IgD-negative memory B cell (primary cell): Measurements from ENCODE around the gene CD1D. TPM values are rescaled to one million over a fixed set of nuclear protein-coding genes. Genes with fewer than 3 reads are reported as not detected.
"Not testable (repeated sequence)": the region's sequence is repeated elsewhere in the genome, so short reads cannot be mapped to it uniquely, and the experiment has no call there.

Experiments
- H3K27ac Mint-ChIP-seq, 3 donors: one replicate each; pipeline ENCODE4 v1.8.0; 2020 to 2022; ENCODE audit warnings: mild to moderate bottlenecking in 3 of 3, mixed read lengths in 3 of 3, moderate library complexity in 1 of 3
- H3K27me3 Mint-ChIP-seq: one replicate; pipeline ENCODE4 v1.8.0; 2021; ENCODE audit warnings: mixed read lengths
- H3K36me3 Mint-ChIP-seq: one replicate; pipeline ENCODE4 v1.8.0; 2020; ENCODE audit warnings: mild to moderate bottlenecking, mixed read lengths
- H3K4me1 Mint-ChIP-seq, 3 donors: one replicate each; pipeline ENCODE4 v1.8.0; 2020 to 2022; ENCODE audit warnings: mixed read lengths in 3 of 3, mild to moderate bottlenecking in 1 of 3
- H3K4me3 Mint-ChIP-seq, 4 donors: one replicate each; pipeline ENCODE4 v1.8.0; 2020 to 2022; ENCODE audit warnings: mild to moderate bottlenecking in 4 of 4, mixed read lengths in 4 of 4, moderate library complexity in 3 of 4
- H3K9me3 Mint-ChIP-seq, 3 donors: one replicate each; pipeline ENCODE4 v1.8.0; 2020 to 2021; ENCODE audit warnings: mixed read lengths in 3 of 3, mild to moderate bottlenecking in 1 of 3
- polyA plus RNA-seq: library from polyadenylated mRNA; unstranded; fragments of 300-500 nt; fragmentation: Illumina TruSeq; gene quantifications from one replicate; pipeline ENCODE4 v1.2.3, GENCODE V29; 2021

The CD1D gene
- polyA plus RNA-seq, 1 donor from 2014 or later = 20.5 TPM

DNA sequence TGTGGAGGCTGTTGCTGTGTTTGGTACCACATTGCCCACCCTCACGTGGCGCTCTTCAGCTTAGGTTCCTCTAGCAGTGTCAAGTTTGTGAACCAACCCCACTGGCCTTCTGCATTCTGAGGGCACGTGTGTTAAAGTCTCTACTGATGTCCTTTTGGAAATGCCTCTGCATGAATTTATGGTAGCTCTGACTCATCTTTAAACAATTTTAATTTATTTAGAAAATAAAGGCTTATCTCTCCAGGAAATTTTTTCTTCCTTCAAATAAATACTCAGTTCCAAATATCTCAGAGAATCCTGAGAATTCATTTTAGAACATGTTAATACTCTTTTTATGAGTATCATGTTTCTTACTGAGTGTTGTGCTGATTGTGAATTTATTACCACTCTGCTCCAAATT, 5.5 kb downstream of the CD1D start:
- no peak overlapping the region for H3K4me3 Mint-ChIP-seq
- H3K27me3 Mint-ChIP-seq = peaks cover 1% of the 10 kb centered on the region
- peaks cover 6% of the 10 kb centered on the region for H3K36me3 Mint-ChIP-seq
- no peaks in the 10 kb centered on the region for H3K9me3 Mint-ChIP-seq
- peaks cover 0 to 22% (median 15%) of the 10 kb centered on the region in 3 donors for H3K4me1 Mint-ChIP-seq
- H3K27ac Mint-ChIP-seq = no peak overlapping the region

DNA sequence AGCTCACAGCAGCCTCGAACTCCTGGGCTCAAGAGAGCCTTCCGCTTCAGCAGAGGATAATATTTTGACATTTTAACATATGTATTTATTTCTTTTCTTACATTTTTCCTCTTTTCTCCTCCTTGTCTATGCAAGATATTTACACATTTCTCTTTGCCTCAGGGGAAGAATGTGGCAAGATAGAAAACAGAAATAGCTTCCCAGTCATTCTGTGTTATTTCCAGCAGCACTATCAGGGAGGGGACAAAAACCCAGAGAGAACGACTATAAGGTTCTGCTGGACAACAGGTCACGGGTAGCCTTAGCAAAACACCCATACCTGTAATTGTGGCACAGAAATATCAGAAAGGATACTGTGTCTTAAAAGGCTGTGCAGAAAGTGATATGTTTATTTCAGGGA, 7.9 kb downstream of the CD1D start:
- no peak overlapping the region for H3K27ac Mint-ChIP-seq
- H3K4me1 Mint-ChIP-seq = peaks cover 0 to 8% (median 6%) of the 10 kb centered on the region in 3 donors
- H3K9me3 Mint-ChIP-seq = peaks cover 0 to 4% (median 2%) of the 10 kb centered on the region in 3 donors
- H3K4me3 Mint-ChIP-seq = no peak overlapping the region
- H3K27me3 Mint-ChIP-seq = peaks cover 3% of the 10 kb centered on the region
- peaks cover 6% of the 10 kb centered on the region for H3K36me3 Mint-ChIP-seq

DNA sequence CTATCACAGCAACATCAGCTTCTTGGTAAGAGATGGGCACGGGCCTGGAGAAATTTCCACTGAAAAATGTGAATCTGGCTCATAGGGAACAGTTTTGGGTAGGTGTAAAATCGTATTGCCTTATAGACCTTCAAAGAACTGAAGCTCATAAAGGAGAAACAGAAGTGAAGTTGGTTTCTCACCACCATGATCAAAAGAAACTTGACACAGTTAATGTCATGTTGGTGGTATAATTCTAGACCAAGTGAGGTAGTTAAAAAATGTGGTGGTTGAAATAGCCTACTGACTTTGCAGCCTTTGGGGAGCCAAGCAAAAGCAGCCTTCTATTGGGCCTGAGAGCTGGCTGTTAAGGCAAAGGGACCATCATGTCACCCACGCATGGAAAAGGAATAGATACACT, 8.9 kb downstream of the CD1D start:
- peaks cover 0 to 5% (median 5%) of the 10 kb centered on the region in 3 donors for H3K4me1 Mint-ChIP-seq
- no peak overlapping the region for H3K4me3 Mint-ChIP-seq
- H3K36me3 Mint-ChIP-seq = peaks cover 4% of the 10 kb centered on the region
- H3K27me3 Mint-ChIP-seq = peaks cover 3% of the 10 kb centered on the region
- peaks cover 0 to 4% (median 4%) of the 10 kb centered on the region in 3 donors for H3K9me3 Mint-ChIP-seq
- H3K27ac Mint-ChIP-seq = no peak overlapping the region

DNA sequence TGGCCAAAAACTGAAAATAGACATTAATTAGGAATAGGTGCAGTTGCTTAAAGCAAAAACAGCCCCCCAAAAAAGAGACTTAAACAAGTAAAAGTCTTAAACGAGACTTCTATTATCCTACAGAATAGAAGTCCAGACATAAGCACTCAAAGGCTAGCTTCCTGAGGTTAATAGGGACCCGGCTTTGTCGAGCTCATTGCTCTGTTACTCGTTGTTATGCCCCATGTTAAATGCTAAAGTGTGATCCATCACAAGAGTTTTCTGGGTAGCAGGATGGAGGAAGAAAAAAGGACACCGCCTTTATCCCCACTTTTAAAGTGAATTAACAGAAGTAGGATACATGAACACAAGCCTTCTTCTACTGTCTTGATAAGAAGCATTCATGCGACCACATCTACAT, 10.6 kb downstream of the CD1D start:
- Mint-ChIP-seq H3K27me3 (peaks cover 3% of the 10 kb centered on the region), H3K4me3 (no peak overlapping the region), H3K9me3 (peaks cover 0 to 4% (median 4%) of the 10 kb centered on the region in 3 donors), H3K36me3 (peaks cover 1% of the 10 kb centered on the region), H3K27ac (no peak overlapping the region), H3K4me1 (peaks cover 0 to 3% (median 2%) of the 10 kb centered on the region in 3 donors)

DNA sequence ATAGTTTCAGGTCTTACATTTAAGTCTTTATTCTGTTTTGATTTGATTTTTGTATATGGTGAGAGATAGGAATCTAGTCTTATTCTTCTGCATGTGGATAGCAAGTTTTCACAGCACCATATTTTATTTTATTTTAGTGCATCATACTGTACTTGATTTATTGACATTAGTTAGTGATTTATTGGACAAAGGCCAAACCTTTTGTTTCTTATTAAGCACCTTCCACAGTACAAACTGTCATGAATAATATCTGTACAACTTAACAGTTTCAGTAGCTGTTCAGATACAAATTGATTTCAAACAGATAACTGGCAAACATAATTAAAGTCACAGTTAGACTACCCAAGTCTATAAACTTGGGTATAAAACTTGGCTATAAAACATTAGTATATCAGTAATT, 15.8 kb downstream of the CD1D start:
- peaks cover 2 to 5% (median 4%) of the 10 kb centered on the region in 3 donors for H3K4me1 Mint-ChIP-seq
- H3K4me3 Mint-ChIP-seq = no peak overlapping the region
- peaks cover 2% of the 10 kb centered on the region for H3K27me3 Mint-ChIP-seq
- H3K27ac Mint-ChIP-seq = no peak overlapping the region
- H3K9me3 Mint-ChIP-seq = peaks cover 0 to 4% (median 4%) of the 10 kb centered on the region in 3 donors
- H3K36me3 Mint-ChIP-seq = no peaks in the 10 kb centered on the region

DNA sequence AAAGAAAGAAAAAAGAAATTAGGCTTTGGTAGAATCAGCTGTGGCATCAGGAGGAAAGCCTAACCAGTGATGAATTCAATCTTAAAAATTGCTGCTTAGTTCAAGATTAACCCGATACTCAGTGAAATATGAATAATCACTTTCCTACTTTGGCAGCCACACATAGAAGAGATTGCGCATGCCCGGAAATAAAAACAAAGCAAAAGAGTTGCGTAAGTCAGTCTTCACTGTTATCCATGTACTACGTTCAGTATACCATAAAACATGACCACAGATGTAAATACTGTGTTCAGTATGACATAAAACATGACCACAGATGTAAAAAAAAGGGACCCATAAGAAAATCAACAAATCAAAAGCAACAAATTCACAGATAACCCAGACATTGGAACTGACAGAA, 19.2 kb downstream of the CD1D start:
- Mint-ChIP-seq H3K27me3 (no peaks in the 10 kb centered on the region), H3K27ac (no peak overlapping the region), H3K4me1 (peaks cover 6 to 17% (median 14%) of the 10 kb centered on the region in 3 donors), H3K9me3 (no peaks in the 10 kb centered on the region), H3K4me3 (no peak overlapping the region), H3K36me3 (no peaks in the 10 kb centered on the region)

DNA sequence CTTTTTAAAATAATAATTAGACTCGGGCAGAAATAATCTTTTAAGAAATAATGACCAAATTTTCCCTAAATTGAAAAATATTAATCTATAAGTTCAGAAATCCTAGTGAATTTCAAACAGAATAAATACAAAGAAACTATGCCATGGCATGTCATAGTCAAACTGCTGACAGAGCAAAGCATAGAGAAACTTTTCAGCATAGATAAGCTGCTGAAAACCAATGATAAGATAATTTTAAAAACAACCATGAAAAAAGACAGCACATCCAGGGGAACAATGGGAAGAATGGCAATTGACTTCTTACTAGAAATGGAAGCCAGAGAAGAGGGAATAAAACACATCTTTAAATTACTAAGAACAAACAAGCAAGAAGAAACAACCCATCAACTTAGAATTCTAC, 19.8 kb downstream of the CD1D start:
- Mint-ChIP-seq H3K27me3 (no peaks in the 10 kb centered on the region), H3K9me3 (no peaks in the 10 kb centered on the region), H3K4me3 (no peak overlapping the region), H3K36me3 (no peaks in the 10 kb centered on the region), H3K27ac (no peak overlapping the region), H3K4me1 (peaks cover 6 to 17% (median 16%) of the 10 kb centered on the region in 3 donors)

DNA sequence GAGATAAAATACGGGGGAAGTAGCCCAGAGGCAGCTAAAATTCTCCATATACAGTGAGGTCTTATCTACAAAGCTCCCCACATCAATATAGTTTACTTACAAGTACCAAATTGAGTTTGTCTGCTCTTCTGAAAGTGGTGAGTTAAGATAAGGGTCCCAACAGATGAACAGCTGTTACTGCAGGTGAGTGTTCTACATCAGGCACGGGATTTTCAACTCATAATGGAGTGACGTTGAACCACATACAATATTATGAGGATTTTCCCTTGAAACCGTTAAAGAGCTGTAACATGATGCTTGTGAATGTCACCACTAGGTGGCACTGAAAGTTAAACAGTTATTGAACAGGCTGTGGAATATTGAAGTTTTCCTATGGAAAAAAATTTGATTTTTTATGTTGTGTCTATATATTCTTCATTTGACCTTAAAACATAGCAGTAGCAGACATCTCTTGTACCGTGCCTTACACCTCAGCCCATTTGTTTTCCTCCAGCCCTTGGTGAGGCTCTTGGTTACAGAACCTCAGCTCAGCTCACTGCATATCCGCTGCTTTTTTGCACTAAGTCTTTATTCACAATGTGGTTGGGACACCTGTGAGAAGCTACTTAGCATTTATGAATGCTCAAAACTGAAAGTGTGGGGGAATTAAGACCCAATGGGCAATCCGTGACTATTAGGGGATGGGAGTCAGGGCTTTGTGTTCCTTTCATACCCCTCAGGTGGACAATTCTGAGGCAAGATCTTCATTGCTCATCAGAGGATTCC, 23.2 kb downstream of the CD1D start:
- Mint-ChIP-seq H3K36me3 (no peaks in the 10 kb centered on the region), H3K4me3 (peak overlapping the region in 3 of 4 donors; percentile 31 to 82 (median 64)), H3K4me1 (peaks cover 4 to 16% (median 12%) of the 10 kb centered on the region in 3 donors), H3K27ac (peak overlapping the region in 1 of 3 donors; percentile 39), H3K27me3 (no peaks in the 10 kb centered on the region), H3K9me3 (peaks cover 0 to 7% (median 5%) of the 10 kb centered on the region in 3 donors)

DNA sequence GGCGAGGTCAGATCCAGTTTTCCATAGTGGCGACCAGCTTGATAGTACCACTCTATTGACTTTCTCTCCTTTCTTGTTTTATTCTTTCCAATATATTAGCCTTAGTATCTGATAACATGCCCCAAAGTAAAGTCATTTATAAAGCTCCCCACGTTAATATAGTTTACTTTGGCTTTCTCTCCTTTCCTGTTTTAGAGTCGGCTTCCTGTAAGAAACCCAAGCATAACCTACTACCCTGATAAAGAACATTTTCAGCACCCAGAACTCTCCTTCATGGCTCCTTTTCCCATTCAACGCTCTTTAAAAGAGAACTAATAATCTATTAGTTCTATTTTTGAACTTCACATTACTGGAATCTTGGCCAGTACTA, 23.7 kb downstream of the CD1D start:
- peak overlapping the region in 1 of 4 donors; percentile 82 for H3K4me3 Mint-ChIP-seq
- no peaks in the 10 kb centered on the region for H3K27me3 Mint-ChIP-seq
- no peak overlapping the region for H3K27ac Mint-ChIP-seq
- peaks cover 0 to 7% (median 5%) of the 10 kb centered on the region in 3 donors for H3K9me3 Mint-ChIP-seq
- H3K36me3 Mint-ChIP-seq = no peaks in the 10 kb centered on the region
- peaks cover 4 to 16% (median 12%) of the 10 kb centered on the region in 3 donors for H3K4me1 Mint-ChIP-seq

DNA sequence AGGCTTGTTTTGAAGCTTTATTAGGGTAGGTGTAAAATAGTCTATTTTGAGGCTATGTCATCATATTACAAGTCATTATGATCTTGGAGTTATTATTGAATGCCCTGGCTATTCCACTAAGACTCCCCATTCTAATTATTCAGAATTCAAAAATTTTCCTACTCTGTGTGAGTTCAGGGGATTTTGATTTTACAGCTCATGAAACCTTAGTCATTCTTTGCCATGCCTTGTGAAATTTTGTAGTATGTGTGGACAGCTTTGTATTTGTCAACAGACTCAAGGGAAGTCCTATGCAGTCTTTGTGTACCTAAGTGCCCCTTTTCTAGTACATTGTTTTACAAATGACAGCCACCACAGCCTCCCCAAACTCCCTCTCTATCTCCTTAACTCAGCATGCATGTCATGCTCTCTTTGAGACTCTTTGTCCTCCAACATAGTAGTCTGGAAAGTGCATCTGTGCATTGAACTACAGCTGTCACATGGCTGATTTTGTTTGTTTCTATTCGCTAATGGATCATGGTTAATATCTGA, 28.0 kb downstream of the CD1D start:
- Mint-ChIP-seq H3K36me3 (peaks cover 3% of the 10 kb centered on the region), H3K4me1 (peaks cover 2 to 10% (median 9%) of the 10 kb centered on the region in 3 donors), H3K27me3 (no peaks in the 10 kb centered on the region), H3K4me3 (no peak overlapping the region), H3K9me3 (peaks cover 0 to 7% (median 5%) of the 10 kb centered on the region in 3 donors), H3K27ac (peak overlapping the region in 1 of 3 donors; percentile 54)

DNA sequence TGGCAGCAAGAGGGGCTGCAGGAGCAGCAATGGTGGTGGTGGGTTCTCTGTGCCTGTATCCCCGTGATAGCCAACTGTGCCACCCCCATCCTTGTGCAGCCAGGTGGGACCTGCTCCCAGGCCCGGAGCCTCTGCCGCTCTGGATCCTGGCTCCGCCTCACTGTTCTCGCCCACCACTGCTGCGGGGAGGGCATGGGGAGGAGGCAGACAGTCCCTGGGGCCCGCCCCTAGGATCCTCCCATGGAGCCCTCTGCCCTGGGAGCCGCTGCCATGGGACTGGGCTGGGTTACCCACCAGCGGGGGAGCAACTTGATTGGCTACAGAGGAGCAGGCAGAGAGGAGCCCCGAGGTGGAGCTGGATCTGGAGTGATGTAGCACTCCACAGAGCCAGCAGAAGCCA, 31.6 kb downstream of the CD1D start:
- Mint-ChIP-seq H3K4me3 (no peak overlapping the region), H3K36me3 (peaks cover 3% of the 10 kb centered on the region), H3K27me3 (no peaks in the 10 kb centered on the region), H3K9me3 (peaks cover 0 to 7% (median 6%) of the 10 kb centered on the region in 3 donors), H3K27ac (peak overlapping the region in 1 of 3 donors; percentile 53), H3K4me1 (peaks cover 0 to 1% (median 0%) of the 10 kb centered on the region in 3 donors)

DNA sequence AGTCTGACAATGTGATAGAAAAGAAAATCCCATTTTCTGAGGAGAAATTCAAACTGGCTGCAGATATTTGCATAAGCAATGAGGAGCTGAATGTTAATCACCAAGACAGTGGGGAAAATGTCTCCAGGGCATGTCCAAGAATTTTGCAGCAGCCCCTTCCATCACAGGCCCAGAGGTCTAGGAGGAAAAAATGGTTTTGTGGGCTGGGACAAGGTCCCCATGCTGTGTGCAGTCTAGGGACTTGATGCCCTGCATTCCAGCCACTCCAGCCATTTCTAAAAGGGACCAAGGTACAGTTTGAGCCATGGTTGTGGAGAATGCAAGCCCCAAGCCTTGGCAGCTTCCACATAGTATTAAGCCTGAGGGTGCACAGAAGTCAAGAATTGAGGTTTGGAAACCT, 42.8 kb downstream of the CD1D start:
- not testable (repeated sequence) for H3K4me1 Mint-ChIP-seq, H3K27ac Mint-ChIP-seq, H3K27me3 Mint-ChIP-seq, H3K36me3 Mint-ChIP-seq
- H3K9me3 Mint-ChIP-seq = peaks cover 0 to 23% (median 22%) of the 10 kb centered on the region in 3 donors
- H3K4me3 Mint-ChIP-seq = peak overlapping the region in 2 of 4 donors; percentile 25 to 58

DNA sequence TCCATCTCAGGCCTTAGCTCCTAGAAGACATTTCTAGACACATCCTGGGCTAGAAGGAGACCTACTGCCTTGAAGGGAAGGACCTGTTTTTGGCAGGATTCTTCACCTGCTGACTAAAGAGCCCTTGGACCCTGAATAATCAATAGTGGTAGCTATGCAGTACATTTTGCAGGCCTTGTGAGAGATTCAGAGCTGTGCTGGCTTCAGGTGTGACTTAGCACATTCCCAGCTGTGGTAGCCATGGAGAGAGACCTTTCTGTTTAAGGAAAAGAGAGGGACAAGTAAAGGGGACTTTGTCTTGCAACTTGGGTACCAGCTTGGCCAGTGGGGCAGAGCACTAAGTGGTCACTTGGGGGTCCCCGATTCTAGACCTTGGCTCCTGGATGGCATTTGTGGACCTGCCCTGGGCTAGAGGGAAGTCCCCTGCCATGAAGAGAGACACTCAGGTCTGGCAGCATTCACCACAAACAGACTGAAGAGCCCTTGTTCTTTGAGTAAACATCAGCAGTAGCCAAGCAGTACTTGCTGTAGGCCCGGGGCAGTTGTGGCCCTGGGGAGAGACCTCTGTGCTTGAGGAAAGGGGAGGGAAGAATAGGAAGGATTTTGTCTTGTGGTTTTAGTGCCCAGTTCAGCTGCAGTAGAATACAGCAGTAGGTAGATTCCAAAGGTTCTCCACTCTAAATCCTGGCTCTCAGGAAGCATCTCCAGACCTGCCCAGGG, 47.4 kb downstream of the CD1D start:
- Mint-ChIP-seq H3K27ac (no peak overlapping the region), H3K27me3 (peaks cover 4% of the 10 kb centered on the region), H3K4me1 (no peaks in the 10 kb centered on the region), H3K36me3 (peaks cover 2% of the 10 kb centered on the region), H3K9me3 (peaks cover 0 to 21% (median 16%) of the 10 kb centered on the region in 3 donors), H3K4me3 (no peak overlapping the region)
